OCI-LY7 (cell line): ENCODE results near the gene PAEP. TPM values are rescaled to one million over a fixed set of nuclear protein-coding genes. Genes with fewer than 3 reads are reported as not detected.

Source experiments
- BruUV-seq: library from RNA; stranded (reverse); fragments of 400-500 nt; replicated peaks from 2 replicates; lab custom pipeline; 2021; lab: Mats Ljungman, UMichigan
- CTCF ChIA-PET: fragments of 300-600 bp; sonication (Branson Sonifier 250); formaldehyde crosslinking; loops from one replicate; lab custom pipeline; 2022; ENCODE audit warnings: antibody characterized with exemption; ENCODE audit not compliant: unreplicated experiment; lab: Charles Lee
- POLR2A ChIA-PET: fragments of 300-600 bp; sonication (Branson Sonifier 250); formaldehyde crosslinking; loops from one replicate; lab custom pipeline; 2022; ENCODE audit warnings: antibody characterized with exemption; lab: Charles Lee
- DNase-seq: peaks from one replicate; pipeline ENCODE4 v3.0.0-alpha.2; 2015; ENCODE audit warnings: low spot score
- H2AFZ ChIP-seq: fragments of 200-600 bp; sonication (generic), shearing (Covaris generic); 2 replicates; pipeline ENCODE4 v1.6.1; 2014; ENCODE audit warnings: mild to moderate bottlenecking, antibody characterized with exemption, low read length, moderate library complexity
- H3K27ac ChIP-seq: fragments of 200-600 bp; sonication (generic); 2 replicates; pipeline ENCODE4 v1.5.1; 2014; ENCODE audit warnings: mixed run types, low read depth, mild to moderate bottlenecking, moderate library complexity, low read length, inconsistent platforms; ENCODE audit not compliant: poor library complexity, severe bottlenecking
- H3K36me3 ChIP-seq: fragments of 200-600 bp; sonication (generic); 2 replicates; pipeline ENCODE4 v1.6.1; 2014; ENCODE audit warnings: mild to moderate bottlenecking, antibody characterized with exemption, low read length, moderate library complexity, mixed read lengths; ENCODE audit not compliant: insufficient read depth
- H3K4me1 ChIP-seq: fragments of 200-600 bp; sonication (generic); 2 replicates; pipeline ENCODE4 v1.5.1; 2014; ENCODE audit warnings: mild to moderate bottlenecking, low read length; ENCODE audit not compliant: insufficient read depth, poor library complexity, severe bottlenecking
- H3K4me2 ChIP-seq: fragments of 200-600 bp; sonication (generic); 2 replicates; pipeline ENCODE4 v1.6.1; 2014; ENCODE audit warnings: mild to moderate bottlenecking, low read length
- H3K4me3 ChIP-seq: fragments of 200-600 bp; sonication (generic); 2 replicates; pipeline ENCODE4 v1.5.1; 2014; ENCODE audit warnings: mild to moderate bottlenecking, low read depth, low read length; ENCODE audit not compliant: poor library complexity, severe bottlenecking
- H3K79me2 ChIP-seq: fragments of 200-600 bp; sonication (generic); 2 replicates; pipeline ENCODE4 v1.6.1; 2016; ENCODE audit warnings: low read depth, mild to moderate bottlenecking, low read length, moderate library complexity, mixed read lengths; ENCODE audit not compliant: insufficient read depth
- H3K9me2 ChIP-seq: fragments of 200-600 bp; sonication (generic); 2 replicates; pipeline ENCODE4 v1.6.1; 2016; ENCODE audit warnings: mild to moderate bottlenecking, low read length, mixed read lengths; ENCODE audit not compliant: insufficient read depth
- H3K9me3 ChIP-seq: fragments of 200-600 bp; sonication (generic); 2 replicates; pipeline ENCODE4 v1.6.1; 2014; ENCODE audit warnings: mild to moderate bottlenecking, mixed run types, low read length, mixed read lengths
- H4K20me1 ChIP-seq: fragments of 200-600 bp; sonication (generic); 2 replicates; pipeline ENCODE4 v1.6.1; 2014; ENCODE audit warnings: mild to moderate bottlenecking, antibody characterized with exemption, low read length, moderate library complexity, mixed read lengths; ENCODE audit not compliant: insufficient read depth
- EZH2phosphoT487 ChIP-seq: fragments of 200-600 bp; sonication (generic); IDR thresholded peaks from 2 replicates; pipeline ENCODE4 v1.6.1; 2018; ENCODE audit warnings: low read depth, borderline replicate concordance, mild to moderate bottlenecking, mixed run types, antibody characterized with exemption, low read length, moderate library complexity, mixed read lengths
- intact Hi-C: fragments of 100-400 bp; cut with micrococcal nuclease; formaldehyde crosslinking; loops from one replicate; pipeline ENCODE4 v1.10.0; 2022; ENCODE audit not compliant: unreplicated experiment
- total RNA-seq, 2 experiments: library from RNA; depleted of rRNA in 1 of 2; stranded (reverse); fragments of >200 nt in 1 of 2; shearing (Covaris generic) in 1 of 2; gene quantifications; 2 replicates each; pipeline ENCODE4 v1.2.3, GENCODE V29; 2014 to 2022
- TF ChIP-seq, protein P1 (sequence below): fragments of 200-600 bp; sonication (generic); conservative IDR thresholded peaks from 2 replicates; pipeline ENCODE4 v1.5.1; 2014; ENCODE audit warnings: mild to moderate bottlenecking, antibody characterized with exemption, low read length, moderate library complexity, mixed read lengths

The PAEP gene
- total RNA-seq, 2 experiments from 2014 or later: not detected

DNA sequence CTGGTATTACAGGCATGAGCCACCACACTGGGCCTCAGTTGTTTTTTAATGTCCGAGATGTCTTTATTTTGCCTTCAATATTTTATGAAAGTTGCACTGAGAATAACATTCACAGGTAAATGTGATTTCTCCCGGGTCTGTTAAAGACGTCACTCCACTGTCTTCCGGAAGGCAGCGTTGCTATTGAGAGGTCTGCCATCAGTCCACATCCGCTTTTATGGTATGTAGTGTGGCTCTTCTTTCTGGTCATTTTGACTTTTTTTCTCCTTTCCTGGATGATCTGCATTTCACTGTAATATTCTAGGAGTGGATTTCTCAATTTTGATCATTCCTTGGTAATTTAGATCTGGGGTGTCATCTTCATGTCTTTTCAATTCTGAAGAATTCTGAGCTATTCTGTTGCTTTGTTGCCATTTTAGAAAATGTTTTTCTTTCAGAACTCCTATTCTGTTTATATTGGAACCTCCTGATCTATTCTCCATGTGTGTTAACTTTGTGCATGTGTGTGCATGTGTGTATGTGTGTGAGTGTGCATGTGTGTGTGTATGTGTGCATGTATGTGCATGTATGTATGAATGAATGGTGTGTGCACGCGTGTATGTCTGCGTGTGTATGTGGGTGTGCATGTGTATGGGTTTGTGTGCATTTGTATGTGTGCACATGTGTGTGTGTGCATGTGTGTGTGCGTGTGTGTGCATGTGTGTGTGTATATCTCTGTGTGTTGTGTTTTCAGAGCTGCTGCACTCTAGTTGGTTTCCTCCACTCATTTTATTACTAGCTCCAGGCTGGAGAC is 42.2 kb upstream of the PAEP start:
- no peak overlapping the region for H3K4me2 ChIP-seq
- TF ChIP-seq EZH2phosphoT487: no peak
- TF ChIP-seq, protein P1, sequence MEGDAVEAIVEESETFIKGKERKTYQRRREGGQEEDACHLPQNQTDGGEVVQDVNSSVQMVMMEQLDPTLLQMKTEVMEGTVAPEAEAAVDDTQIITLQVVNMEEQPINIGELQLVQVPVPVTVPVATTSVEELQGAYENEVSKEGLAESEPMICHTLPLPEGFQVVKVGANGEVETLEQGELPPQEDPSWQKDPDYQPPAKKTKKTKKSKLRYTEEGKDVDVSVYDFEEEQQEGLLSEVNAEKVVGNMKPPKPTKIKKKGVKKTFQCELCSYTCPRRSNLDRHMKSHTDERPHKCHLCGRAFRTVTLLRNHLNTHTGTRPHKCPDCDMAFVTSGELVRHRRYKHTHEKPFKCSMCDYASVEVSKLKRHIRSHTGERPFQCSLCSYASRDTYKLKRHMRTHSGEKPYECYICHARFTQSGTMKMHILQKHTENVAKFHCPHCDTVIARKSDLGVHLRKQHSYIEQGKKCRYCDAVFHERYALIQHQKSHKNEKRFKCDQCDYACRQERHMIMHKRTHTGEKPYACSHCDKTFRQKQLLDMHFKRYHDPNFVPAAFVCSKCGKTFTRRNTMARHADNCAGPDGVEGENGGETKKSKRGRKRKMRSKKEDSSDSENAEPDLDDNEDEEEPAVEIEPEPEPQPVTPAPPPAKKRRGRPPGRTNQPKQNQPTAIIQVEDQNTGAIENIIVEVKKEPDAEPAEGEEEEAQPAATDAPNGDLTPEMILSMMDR: no peak
- POLR2A ChIA-PET: no interaction called here
- BruUV-seq: no TSS peak
- H3K79me2 ChIP-seq: no peaks in the 10 kb centered on the region
- H3K9me2 ChIP-seq: no peaks in the 10 kb centered on the region
- H3K4me1 ChIP-seq: no peaks in the 10 kb centered on the region
- H2AFZ ChIP-seq: no peak overlapping the region
- no peaks in the 10 kb centered on the region for H3K9me3 ChIP-seq
- no peak for DNase-seq
- intact Hi-C loops: no loop called here
- CTCF ChIA-PET: no interaction called here
- H4K20me1 ChIP-seq: no peaks in the 10 kb centered on the region
- no peaks in the 10 kb centered on the region for H3K36me3 ChIP-seq
- no peak overlapping the region for H3K4me3 ChIP-seq
- no peak overlapping the region for H3K27ac ChIP-seq

DNA sequence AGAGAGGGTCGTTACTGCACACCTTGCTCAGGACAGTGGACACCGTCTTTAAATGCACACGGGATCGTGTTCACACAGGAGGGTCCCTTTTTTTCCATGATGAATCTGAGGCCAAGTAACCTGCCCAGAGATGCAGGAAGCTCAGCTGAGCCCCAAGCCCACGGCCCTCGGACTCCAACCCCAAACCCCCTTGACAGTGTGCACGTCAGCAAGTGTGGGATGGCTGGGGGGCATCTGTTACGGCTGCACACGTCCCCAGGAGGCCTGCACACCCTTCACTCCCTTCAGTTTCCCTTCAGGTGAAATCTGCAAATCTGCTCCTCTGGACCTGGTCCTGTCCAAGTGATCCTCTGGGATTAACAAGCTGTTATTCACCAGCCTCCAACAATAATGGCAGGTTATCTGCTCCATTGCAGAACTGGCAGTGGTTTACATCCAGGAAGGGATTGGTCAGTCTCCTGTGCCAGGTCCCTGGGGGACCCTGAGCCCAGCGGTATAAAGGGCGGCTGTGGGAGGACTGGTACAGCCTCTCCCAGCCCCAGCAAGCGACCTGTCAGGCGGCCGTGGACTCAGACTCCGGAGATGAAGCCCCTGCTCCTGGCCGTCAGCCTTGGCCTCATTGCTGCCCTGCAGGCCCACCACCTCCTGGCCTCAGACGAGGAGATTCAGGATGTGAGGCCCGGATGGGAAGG is 40.5 kb upstream of the PAEP start, which contains the start of gene LCN1:
Gene LCN1 (plus strand): TSS at position 525 of the 692 bp plus-strand sequence. CDS start 58 bp downstream, at position 583.
- no TSS peak for BruUV-seq
- Histone ChIP-seq H3K27ac (no peak within 1 kb of the TSS), H3K9me3 (no peaks in the 10 kb centered on the region), H2AFZ (no peak within 1 kb of the TSS), H3K4me2 (no peak within 1 kb of the TSS), H3K9me2 (no peaks in the 10 kb centered on the region), H3K36me3 (no peaks in the 10 kb centered on the region), H3K79me2 (no peaks in the 10 kb centered on the region), H4K20me1 (no peaks in the 10 kb centered on the region), H3K4me3 (no peak within 1 kb of the TSS), H3K4me1 (no peaks in the 10 kb centered on the region)
- TF ChIP-seq EZH2phosphoT487: no peak
- TF ChIP-seq, protein P1: no peak
- CTCF ChIA-PET: no interaction called here
- POLR2A ChIA-PET: no interaction called here
- DNase-seq: no peak
- intact Hi-C loops: no loop called here
